HEK293T (cell line): Measurements from ENCODE around the gene PPARA.

Experiments used
- BHLHE40 ChIP-seq: fragments of 450-650 bp; IDR thresholded peaks from 2 replicates; pipeline ENCODE4 v1.6.1; 2016; ENCODE audit warnings: mild to moderate bottlenecking, moderate library complexity, borderline replicate concordance
- ELF4 ChIP-seq: fragments of 450-650 bp; IDR thresholded peaks from 2 replicates; pipeline ENCODE4 v1.6.1; 2017; ENCODE audit warnings: antibody characterized with exemption
- FOXA1 ChIP-seq: fragments of 450-650 bp; IDR thresholded peaks from 2 replicates; pipeline ENCODE4 v1.6.1; 2016; ENCODE audit warnings: mild to moderate bottlenecking
- FOXK2 ChIP-seq: fragments of 450-650 bp; IDR thresholded peaks from 2 replicates; pipeline ENCODE4 v1.6.1; 2016; ENCODE audit warnings: mild to moderate bottlenecking
- FOXM1 ChIP-seq: fragments of 450-650 bp; IDR thresholded peaks from 2 replicates; pipeline ENCODE4 v1.6.1; 2017; ENCODE audit warnings: mild to moderate bottlenecking, borderline replicate concordance
- HDGF ChIP-seq: fragments of 450-650 bp; IDR thresholded peaks from 2 replicates; pipeline ENCODE4 v1.6.1; 2017; ENCODE audit warnings: antibody characterized with exemption, borderline replicate concordance
- L3MBTL2 ChIP-seq: fragments of 450-650 bp; conservative IDR thresholded peaks from 2 replicates; pipeline ENCODE4 v1.6.1; 2016; ENCODE audit warnings: mild to moderate bottlenecking
- LEF1 ChIP-seq: fragments of 450-650 bp; IDR thresholded peaks from 2 replicates; pipeline ENCODE4 v1.6.1; 2017; ENCODE audit warnings: mild to moderate bottlenecking, borderline replicate concordance
- NFRKB ChIP-seq: fragments of 450-650 bp; IDR thresholded peaks from 2 replicates; pipeline ENCODE4 v1.6.1; 2016; ENCODE audit warnings: mild to moderate bottlenecking, moderate library complexity
- SP1 ChIP-seq: fragments of 450-650 bp; IDR thresholded peaks from 2 replicates; pipeline ENCODE4 v1.6.1; 2017
- SUZ12 ChIP-seq: fragments of 450-650 bp; IDR thresholded peaks from 2 replicates; pipeline ENCODE4 v1.6.1; 2016; ENCODE audit warnings: mild to moderate bottlenecking
- TARDBP ChIP-seq: fragments of 450-650 bp; IDR thresholded peaks from 2 replicates; pipeline ENCODE4 v1.6.1; 2016
- ZNF384 ChIP-seq: fragments of 450-650 bp; IDR thresholded peaks from 2 replicates; pipeline ENCODE4 v1.6.1; 2016
- TF ChIP-seq, protein P1 (sequence below): fragments of 450-650 bp; IDR thresholded peaks from 2 replicates; pipeline ENCODE4 v1.6.1; 2016

DNA sequence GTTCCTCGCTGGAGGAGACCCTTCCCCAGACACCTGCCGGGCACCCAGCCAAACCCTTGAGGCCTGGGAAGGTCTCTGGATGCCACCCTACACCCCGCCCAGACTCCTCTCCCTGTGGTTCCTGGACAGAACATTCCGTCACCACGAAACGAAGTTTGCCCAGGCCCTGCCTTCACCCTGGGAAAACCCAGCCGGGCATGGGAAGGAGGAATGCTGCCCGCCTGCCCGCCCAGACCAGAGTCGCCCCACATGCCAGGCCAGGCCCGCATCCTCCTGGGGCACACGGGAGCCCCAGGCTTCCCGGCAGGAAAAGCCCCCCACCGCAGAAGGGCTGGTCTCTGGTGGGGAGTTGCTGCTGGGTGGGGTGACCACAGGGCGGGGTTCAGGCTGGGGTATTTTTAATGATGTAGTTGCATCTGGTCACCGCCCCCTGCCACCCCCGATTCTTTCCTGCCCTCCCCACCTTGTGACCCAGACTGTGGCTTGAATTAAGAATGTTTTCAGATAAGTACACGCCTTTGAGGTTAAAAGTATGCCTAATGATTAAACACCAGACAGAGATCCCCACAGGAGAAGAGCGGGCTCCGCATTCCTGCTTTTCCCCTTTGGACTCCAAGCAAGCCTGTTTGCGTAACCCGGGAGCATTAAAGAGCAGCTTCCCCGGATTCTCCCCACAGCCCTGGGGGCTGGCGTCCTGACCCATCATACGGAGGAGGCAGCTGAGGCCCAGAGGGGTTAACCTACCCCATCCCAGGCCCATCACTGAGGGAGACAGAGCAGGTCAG, 44.6 kb upstream of the PPARA start:
- TF ChIP-seq FOXK2 (no peak), SP1 (no peak), SUZ12 (no peak), FOXA1 (no peak), NFRKB (no peak), FOXM1 (no peak), ELF4 (no peak), L3MBTL2 (no peak), ZNF384 (no peak), TARDBP (no peak), BHLHE40 (no peak), HDGF (no peak), LEF1 (no peak)
- TF ChIP-seq, protein P1, sequence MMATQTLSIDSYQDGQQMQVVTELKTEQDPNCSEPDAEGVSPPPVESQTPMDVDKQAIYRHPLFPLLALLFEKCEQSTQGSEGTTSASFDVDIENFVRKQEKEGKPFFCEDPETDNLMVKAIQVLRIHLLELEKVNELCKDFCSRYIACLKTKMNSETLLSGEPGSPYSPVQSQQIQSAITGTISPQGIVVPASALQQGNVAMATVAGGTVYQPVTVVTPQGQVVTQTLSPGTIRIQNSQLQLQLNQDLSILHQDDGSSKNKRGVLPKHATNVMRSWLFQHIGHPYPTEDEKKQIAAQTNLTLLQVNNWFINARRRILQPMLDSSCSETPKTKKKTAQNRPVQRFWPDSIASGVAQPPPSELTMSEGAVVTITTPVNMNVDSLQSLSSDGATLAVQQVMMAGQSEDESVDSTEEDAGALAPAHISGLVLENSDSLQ = no peak
